Activated T-cell treated with anti-CD3 and anti-CD28 coated beads, Interleukin-2, amount 50 U/mL, for 48 hours (primary cell): ENCODE results near the gene PADI6.

Source experiments
- DNase-seq, 2 experiments: peaks; one replicate each; pipeline ENCODE4 v3.0.0-alpha.2; 2020

PADI6 gene

DNA sequence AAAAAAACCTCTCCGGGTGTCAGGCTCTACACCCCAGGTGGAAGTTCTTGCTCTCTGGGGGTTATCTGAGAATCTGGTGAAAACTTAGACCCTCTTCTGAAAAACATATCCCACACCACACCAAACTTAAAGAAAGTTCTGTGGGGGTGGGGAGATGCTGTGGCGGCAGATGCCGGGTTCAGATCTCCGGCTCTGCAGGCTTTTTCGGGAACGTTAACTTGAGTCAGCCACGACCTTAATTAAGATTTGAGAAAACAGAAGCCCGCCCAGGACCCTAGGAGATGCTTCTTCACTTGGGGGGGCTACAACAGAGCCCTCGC, 65.2 kb downstream of the PADI6 start:
- DNase-seq, result no peak

GRCh38 chr1:17437580-17438317, 65.8 kb downstream of the PADI6 start:
- peak; percentile 75 to 79 for DNase-seq

GRCh38 chr1:17438318-17439249, 66.6 kb downstream of the PADI6 start:
- peak; percentile 86 to 87 for DNase-seq

GRCh38 chr1:17439250-17440073, 67.5 kb downstream of the PADI6 start, which contains the start of gene RCC2:
TSS of gene RCC2 (minus strand) at chr1:17439677. CDS start at chr1:17438514, 1,163 bp downstream.
- peak; percentile 75 to 81 for DNase-seq

GRCh38 chr1:17440074-17440826, 68.3 kb downstream of the PADI6 start:
- DNase-seq, result no peak

DNA sequence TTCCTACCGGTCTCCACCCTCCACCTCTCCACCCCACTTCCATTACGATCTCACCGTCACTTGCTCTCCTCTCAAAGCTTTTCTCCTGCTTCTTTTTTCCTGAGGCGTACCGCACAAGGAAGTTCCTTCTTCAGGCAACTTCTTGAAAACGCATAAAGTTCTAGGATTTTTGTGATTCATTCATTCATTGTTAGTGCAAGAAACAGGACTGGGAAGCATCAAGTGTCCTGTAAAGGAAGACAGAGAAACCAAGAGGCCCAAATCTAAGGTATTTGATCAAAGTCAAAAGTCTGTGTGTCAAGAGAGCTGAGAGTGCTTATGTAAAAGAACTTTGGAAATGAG, 68.8 kb downstream of the PADI6 start:
- DNase-seq, result no peak

GRCh38 chr1:17441265-17441992, 69.4 kb downstream of the PADI6 start:
- no peak for DNase-seq

DNA sequence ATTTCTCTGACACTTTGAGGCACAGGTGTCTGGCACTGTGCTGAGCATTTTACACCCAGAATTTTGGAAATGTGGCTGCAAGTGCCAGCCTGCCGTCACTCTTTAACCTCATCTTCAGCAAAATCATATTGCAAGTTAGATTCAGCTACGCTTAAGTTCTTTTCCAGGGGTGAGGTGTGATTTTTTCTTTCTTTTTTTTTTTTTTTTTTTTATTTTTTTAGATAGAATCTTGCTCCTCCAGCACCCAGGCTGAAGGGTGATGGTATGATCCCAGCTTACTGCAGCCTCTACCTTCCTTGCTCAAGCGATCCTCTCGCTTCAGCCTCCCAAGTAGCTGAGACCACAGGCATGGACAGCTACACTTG, 70.0 kb downstream of the PADI6 start:
- DNase-seq, result no peak

DNA sequence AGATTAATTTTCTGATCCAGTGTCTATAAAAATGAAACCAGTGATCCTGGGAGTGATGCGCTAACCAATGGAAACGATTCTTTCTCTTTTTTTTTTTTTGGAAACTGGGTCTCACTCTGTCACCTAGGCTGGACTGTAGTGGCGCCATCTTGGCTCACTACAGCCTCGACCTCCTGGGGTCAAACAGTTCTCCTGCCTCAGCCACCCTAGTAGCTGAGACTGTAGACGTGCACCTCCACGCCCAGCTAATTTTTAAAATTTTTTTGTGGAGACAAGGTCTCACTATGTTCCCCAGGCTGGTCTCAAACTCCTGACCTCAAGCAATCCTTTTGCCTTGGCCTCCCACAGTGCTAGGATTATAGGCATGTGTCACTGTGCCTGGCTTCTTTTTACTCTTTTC, 70.8 kb downstream of the PADI6 start:
- no peak for DNase-seq

GRCh38 chr1:17447501-17447992, 75.6 kb downstream of the PADI6 start:
- no peak for DNase-seq
